Mesenchymal stem cell (in vitro differentiated cells and primary cell): ENCODE measurements around the gene NAT14. TPM values are rescaled to one million over a fixed set of nuclear protein-coding genes. Genes with fewer than 3 reads are reported as not detected.
A peak's percentile ranks its signal among the peaks of the same experiment; 100 is the strongest.

Source experiments
- DNase-seq: peaks from one replicate; pipeline ENCODE4 v3.0.0-alpha.2; 2013
- H2AFZ ChIP-seq: one replicate; pipeline ENCODE4 v1.6.1; 2013; ENCODE audit warnings: low read depth, mild to moderate bottlenecking, control low read depth, inconsistent platforms, low read length, moderate library complexity
- H2AK5ac ChIP-seq: 2 replicates; pipeline ENCODE4 v1.6.1; 2013; ENCODE audit warnings: low read length, moderate library complexity, mild to moderate bottlenecking, inconsistent platforms; ENCODE audit not compliant: severe bottlenecking
- H2BK120ac ChIP-seq: one replicate; pipeline ENCODE4 v1.6.1; 2013; ENCODE audit warnings: low read depth, mild to moderate bottlenecking, inconsistent platforms, low read length, moderate library complexity
- H2BK12ac ChIP-seq, 2 experiments: one replicate each; pipeline ENCODE4 v1.6.1; 2013; ENCODE audit warnings: inconsistent platforms in 2 of 2, low read length in 2 of 2, mild to moderate bottlenecking in 2 of 2, moderate library complexity in 2 of 2, control low read depth in 1 of 2
- H2BK15ac ChIP-seq: one replicate; pipeline ENCODE4 v1.6.1; 2013; ENCODE audit warnings: mild to moderate bottlenecking, low read depth, inconsistent platforms; ENCODE audit not compliant: poor library complexity, severe bottlenecking
- H2BK5ac ChIP-seq: 2 replicates; pipeline ENCODE4 v1.6.1; 2013; ENCODE audit warnings: low read depth, mild to moderate bottlenecking, low read length, control low read depth, inconsistent platforms; ENCODE audit not compliant: poor library complexity, severe bottlenecking
- H3K14ac ChIP-seq, 2 experiments: one replicate each; pipeline ENCODE4 v1.6.1; 2013; ENCODE audit warnings: inconsistent platforms in 2 of 2, low read length in 2 of 2, control low read depth in 1 of 2, mild to moderate bottlenecking in 1 of 2, moderate library complexity in 1 of 2
- H3K18ac ChIP-seq, 2 experiments: one replicate each; pipeline ENCODE4 v1.6.1; 2013; ENCODE audit warnings: inconsistent platforms in 2 of 2, low read length in 2 of 2, control low read depth in 1 of 2, low read depth in 1 of 2, mild to moderate bottlenecking in 1 of 2
- H3K23ac ChIP-seq, 2 experiments: one replicate each; pipeline ENCODE4 v1.6.1; 2013; ENCODE audit warnings: inconsistent platforms in 2 of 2, low read length in 2 of 2, mild to moderate bottlenecking in 2 of 2, moderate library complexity in 2 of 2, control low read depth in 1 of 2
- H3K27ac ChIP-seq: 2 replicates; pipeline ENCODE4 v1.5.1; 2013; ENCODE audit warnings: mild to moderate bottlenecking, moderate library complexity, low read length, control low read depth, inconsistent platforms; ENCODE audit not compliant: poor library complexity, severe bottlenecking
- H3K27me3 ChIP-seq, 2 experiments: 2 replicates each; pipeline versions ENCODE4 v1.6.1 to v1.7.0; 2013; ENCODE audit warnings: low read length in 2 of 2, mild to moderate bottlenecking in 2 of 2, moderate library complexity in 2 of 2, control low read depth in 1 of 2, inconsistent platforms in 1 of 2; ENCODE audit not compliant: control insufficient read depth in 1 of 2, insufficient read depth in 1 of 2
- H3K36me3 ChIP-seq, 2 experiments: 2 replicates each; pipeline versions ENCODE4 v1.6.1 to v1.7.0; 2013; ENCODE audit warnings: low read length in 2 of 2, control low read depth in 1 of 2, inconsistent platforms in 1 of 2, low read depth in 1 of 2, mild to moderate bottlenecking in 1 of 2; ENCODE audit not compliant: insufficient read depth in 2 of 2, control insufficient read depth in 1 of 2
- H3K4ac ChIP-seq, 2 experiments: one replicate each; pipeline ENCODE4 v1.6.1; 2013; ENCODE audit warnings: inconsistent platforms in 2 of 2, low read length in 2 of 2, mild to moderate bottlenecking in 2 of 2, moderate library complexity in 2 of 2, control low read depth in 1 of 2, low read depth in 1 of 2
- H3K4me1 ChIP-seq: 2 replicates; pipeline ENCODE4 v1.6.1; 2013; ENCODE audit warnings: low read depth, low read length, control low read depth; ENCODE audit not compliant: control insufficient read depth, insufficient read depth
- H3K4me2 ChIP-seq: 2 replicates; pipeline ENCODE4 v1.6.1; 2013; ENCODE audit warnings: low read length, mild to moderate bottlenecking, inconsistent platforms; ENCODE audit not compliant: poor library complexity, severe bottlenecking
- H3K4me3 ChIP-seq, 2 experiments: 2 replicates each; pipeline versions ENCODE4 v1.5.1 to v1.7.0; 2013; ENCODE audit warnings: low read length in 2 of 2, mild to moderate bottlenecking in 2 of 2, control low read depth in 1 of 2, low read depth in 1 of 2; ENCODE audit not compliant: insufficient read depth in 1 of 2
- H3K79me1 ChIP-seq: replicated peaks from 2 replicates; pipeline ENCODE4 v1.6.1; 2013; ENCODE audit warnings: mild to moderate bottlenecking, control low read depth, low read length, inconsistent platforms; ENCODE audit not compliant: poor library complexity, severe bottlenecking
- H3K9ac ChIP-seq: 2 replicates; pipeline ENCODE4 v1.7.0; 2013; ENCODE audit warnings: mild to moderate bottlenecking, low read length, moderate library complexity
- H3K9me3 ChIP-seq: 2 replicates; pipeline ENCODE4 v1.7.0; 2013; ENCODE audit warnings: mild to moderate bottlenecking, low read length; ENCODE audit not compliant: control insufficient read depth
- H4K8ac ChIP-seq: one replicate; pipeline ENCODE4 v1.6.1; 2013; ENCODE audit warnings: inconsistent platforms, mild to moderate bottlenecking, low read length, moderate library complexity
- H4K91ac ChIP-seq: one replicate; pipeline ENCODE4 v1.6.1; 2013; ENCODE audit warnings: mild to moderate bottlenecking, low read length, inconsistent platforms
- WGBS: methylation state at CpG from one replicate; pipeline ENCODE4 v1.1.7; 2013; ENCODE audit warnings: mixed read lengths; 5-methylcytosine and 5-hydroxymethylcytosine counted together
- polyA plus RNA-seq, 2 experiments: library from polyadenylated mRNA; stranded (reverse); fragments of 200-250 nt; gene quantifications; one replicate each; pipeline ENCODE4 v1.2.3, GENCODE V29; 2013

NAT14 gene
- polyA plus RNA-seq (2013, experiment 1 of 2): 106 TPM
- polyA plus RNA-seq (2013, experiment 2 of 2): 108 TPM

DNA sequence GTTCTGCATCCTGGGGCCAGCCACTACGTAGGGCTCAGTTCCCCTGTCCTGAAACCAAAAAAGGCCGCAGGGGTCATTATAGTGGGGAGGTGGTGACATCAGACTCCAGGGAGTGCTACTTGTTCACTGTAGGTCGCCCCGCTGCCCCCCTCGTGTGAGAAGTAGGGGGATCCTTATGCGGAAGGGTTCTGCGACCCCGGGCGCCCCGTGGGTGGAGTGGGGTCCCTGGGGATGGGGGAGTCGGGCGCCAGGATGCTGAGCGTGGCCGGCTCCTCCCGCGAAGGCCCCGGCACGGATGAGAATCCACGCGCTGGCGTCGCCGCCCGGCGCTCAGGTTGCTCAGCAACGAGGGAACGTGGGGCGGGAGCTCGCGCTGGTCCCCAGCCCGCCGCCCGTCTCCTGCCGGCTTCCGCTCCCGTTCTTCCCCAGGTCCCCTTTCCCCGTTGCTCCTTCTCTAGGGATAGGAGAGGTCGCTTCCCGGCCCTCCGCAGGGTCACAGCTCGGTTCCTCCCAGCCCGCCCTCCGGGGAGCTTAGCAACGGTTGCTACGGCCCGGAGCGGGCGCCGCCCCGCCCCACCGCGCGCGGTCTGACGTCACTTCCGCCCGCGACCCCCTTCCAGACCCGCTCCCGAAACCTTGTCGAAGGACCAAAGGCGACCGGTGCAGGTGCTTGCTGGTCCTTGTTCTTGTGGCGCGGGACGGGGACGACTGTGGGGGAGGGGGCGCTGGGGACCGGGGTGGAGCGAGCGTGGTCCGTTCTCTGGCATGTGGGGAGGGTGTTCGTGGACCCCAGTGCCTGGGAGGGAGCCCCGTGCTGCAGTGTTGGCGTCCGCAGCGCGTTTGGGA is at the start of gene NAT14:
Gene NAT14 (plus strand): TSS at position 596 of the 846 bp plus-strand sequence. CDS start 521 bp downstream, outside the sequence.
- peak within 1 kb of the TSS; percentile 86 for H3K9ac ChIP-seq
- DNase-seq: peak; percentile 86
- peak within 1 kb of the TSS; percentile 82 to 94 for H3K18ac ChIP-seq
- 2% methylated on average over 67 of the region's 78 CpGs for WGBS
- peak within 1 kb of the TSS; percentile 14 to 92 for H2BK12ac ChIP-seq
- H2AK5ac ChIP-seq: peak within 1 kb of the TSS; percentile 38
- H3K4me3 ChIP-seq: peak within 1 kb of the TSS; percentile 72 to 78
- H2BK5ac ChIP-seq: peak within 1 kb of the TSS; percentile 81
- H3K14ac ChIP-seq: peak within 1 kb of the TSS; percentile 48 to 83
- peak within 1 kb of the TSS; percentile 87 for H3K27ac ChIP-seq
- peaks cover 22% of the 10 kb centered on the region for H3K79me1 ChIP-seq
- H3K4me1 ChIP-seq: peaks cover 65% of the 10 kb centered on the region
- H2BK120ac ChIP-seq: peak within 1 kb of the TSS; percentile 99
- no peaks in the 10 kb centered on the region for H3K27me3 ChIP-seq
- H3K4me2 ChIP-seq: peak within 1 kb of the TSS; percentile 92
- H3K4ac ChIP-seq: peak within 1 kb of the TSS; percentile 92 to 97
- no peaks in the 10 kb centered on the region for H3K9me3 ChIP-seq
- H2BK15ac ChIP-seq: peak within 1 kb of the TSS; percentile 98
- H3K36me3 ChIP-seq: peaks cover 6 to 59% of the 10 kb centered on the region in 2 experiments
- peak within 1 kb of the TSS; percentile 76 for H4K91ac ChIP-seq
- H3K23ac ChIP-seq: peak within 1 kb of the TSS in 1 of 2 experiments; percentile 38
- peak within 1 kb of the TSS; percentile 90 for H4K8ac ChIP-seq
- H2AFZ ChIP-seq: peak within 1 kb of the TSS; percentile 62

GRCh38 chr19:55436847-55437246 is 48.1 kb upstream of the NAT14 start:
- no peak overlapping the region for H3K4ac ChIP-seq
- H3K79me1 ChIP-seq: no peaks in the 10 kb centered on the region
- no peak overlapping the region for H3K4me3 ChIP-seq
- peaks cover 37 to 76% of the 10 kb centered on the region in 2 experiments for H3K27me3 ChIP-seq
- no peak overlapping the region for H3K4me2 ChIP-seq
- H3K18ac ChIP-seq: no peak overlapping the region
- H3K27ac ChIP-seq: no peak overlapping the region
- peaks cover 5% of the 10 kb centered on the region for H3K9me3 ChIP-seq
- H4K91ac ChIP-seq: no peak overlapping the region
- peaks cover 0 to under 1% of the 10 kb centered on the region in 2 experiments for H3K36me3 ChIP-seq
- H3K14ac ChIP-seq: no peak overlapping the region
- peaks cover 11% of the 10 kb centered on the region for H3K4me1 ChIP-seq
- H2BK15ac ChIP-seq: no peak overlapping the region
- H2BK12ac ChIP-seq: no peak overlapping the region
- WGBS: 54% methylated on average over 8 of the region's 8 CpGs
- no peak overlapping the region for H4K8ac ChIP-seq
- DNase-seq: no peak
- H3K9ac ChIP-seq: no peak overlapping the region
- no peak overlapping the region for H3K23ac ChIP-seq
- H2BK120ac ChIP-seq: no peak overlapping the region
- no peak overlapping the region for H2BK5ac ChIP-seq
- H2AK5ac ChIP-seq: no peak overlapping the region
- H2AFZ ChIP-seq: no peak overlapping the region

DNA sequence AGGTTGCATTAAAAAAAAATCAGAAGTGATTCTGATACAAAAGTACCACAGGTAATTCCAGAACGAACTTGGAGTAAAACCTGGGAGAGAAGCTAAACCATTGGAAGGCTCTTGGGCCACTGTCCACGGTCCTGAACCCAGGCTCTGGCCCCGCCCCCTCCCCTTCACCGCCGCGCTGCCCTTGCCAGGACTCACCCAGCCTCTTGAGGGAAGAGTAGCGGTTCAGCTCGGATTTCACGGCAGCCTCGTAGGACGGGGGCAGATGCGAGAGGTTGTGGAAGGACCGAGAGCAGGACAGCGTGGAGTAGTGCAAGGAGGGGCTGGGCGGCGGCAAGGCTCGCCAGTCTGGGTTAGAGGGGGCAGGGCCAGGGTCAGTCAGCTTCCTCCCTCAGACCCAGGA is 47.6 kb upstream of the NAT14 start:
- H2BK5ac ChIP-seq: no peak overlapping the region
- no peak overlapping the region for H3K27ac ChIP-seq
- no peak overlapping the region for H2BK120ac ChIP-seq
- DNase-seq: peak; percentile 70
- no peak overlapping the region for H3K4me3 ChIP-seq
- H3K23ac ChIP-seq: no peak overlapping the region
- no peak overlapping the region for H4K91ac ChIP-seq
- under 1% methylated on average over 13 of the region's 17 CpGs for WGBS
- peaks cover 1% of the 10 kb centered on the region for H3K9me3 ChIP-seq
- no peak overlapping the region for H3K4ac ChIP-seq
- no peak overlapping the region for H3K18ac ChIP-seq
- peaks cover 39 to 73% of the 10 kb centered on the region in 2 experiments for H3K27me3 ChIP-seq
- no peaks in the 10 kb centered on the region for H3K79me1 ChIP-seq
- H3K4me2 ChIP-seq: no peak overlapping the region
- H4K8ac ChIP-seq: no peak overlapping the region
- no peak overlapping the region for H2BK15ac ChIP-seq
- H3K14ac ChIP-seq: no peak overlapping the region
- H3K9ac ChIP-seq: no peak overlapping the region
- H3K36me3 ChIP-seq: peaks cover 0 to 2% of the 10 kb centered on the region in 2 experiments
- peaks cover 17% of the 10 kb centered on the region for H3K4me1 ChIP-seq
- H2AFZ ChIP-seq: no peak overlapping the region
- no peak overlapping the region for H2AK5ac ChIP-seq
- no peak overlapping the region for H2BK12ac ChIP-seq

GRCh38 chr19:55439052-55439451 is 45.9 kb upstream of the NAT14 start:
- no peak overlapping the region for H3K27ac ChIP-seq
- H2AFZ ChIP-seq: no peak overlapping the region
- no peak overlapping the region for H3K9ac ChIP-seq
- no peak for DNase-seq
- no peak overlapping the region for H2BK5ac ChIP-seq
- peaks cover 51 to 68% of the 10 kb centered on the region in 2 experiments for H3K27me3 ChIP-seq
- H3K9me3 ChIP-seq: no peaks in the 10 kb centered on the region
- H3K4me1 ChIP-seq: peaks cover 22% of the 10 kb centered on the region
- no peak overlapping the region for H2BK12ac ChIP-seq
- no peak overlapping the region for H4K8ac ChIP-seq
- H3K4ac ChIP-seq: no peak overlapping the region
- H4K91ac ChIP-seq: no peak overlapping the region
- H3K79me1 ChIP-seq: no peaks in the 10 kb centered on the region
- H3K4me3 ChIP-seq: no peak overlapping the region
- H3K36me3 ChIP-seq: peaks cover 0 to 2% of the 10 kb centered on the region in 2 experiments
- no peak overlapping the region for H2BK15ac ChIP-seq
- no peak overlapping the region for H3K4me2 ChIP-seq
- no peak overlapping the region for H3K14ac ChIP-seq
- 57% methylated on average over 5 of the region's 5 CpGs for WGBS
- H3K23ac ChIP-seq: no peak overlapping the region
- H2AK5ac ChIP-seq: no peak overlapping the region
- no peak overlapping the region for H3K18ac ChIP-seq
- H2BK120ac ChIP-seq: no peak overlapping the region
